ENCODE data around the gene PIGQ. TPM values are rescaled to one million over a fixed set of nuclear protein-coding genes. Genes with fewer than 3 reads are reported as not detected.
"Not testable (repeated sequence)": the region's sequence is repeated elsewhere in the genome, so short reads cannot be mapped to it uniquely, and the experiment has no call there.

The PIGQ gene
- total RNA-seq, 1 donor: 36.9 TPM

- DNase-seq (ENCODE audit: low read depth in 2 of 3, low spot score in 2 of 3): not testable (repeated sequence)
Observed at GRCh38 chr16:597655-598054, 27.9 kb downstream of the PIGQ start.

- DNase-seq (ENCODE audit: low read depth in 2 of 3, low spot score in 2 of 3): no peak
Observed at GRCh38 chr16:598823-599739, 29.3 kb downstream of the PIGQ start.

GRCh38 chr16:600781-601180 lies 31.0 kb downstream of the PIGQ start:
- DNase-seq (ENCODE audit: low read depth in 2 of 3, low spot score in 2 of 3): peak in 2 of 3 donors; percentile 48 to 66

GRCh38 chr16:603933-604332 lies 34.2 kb downstream of the PIGQ start:
- DNase-seq (ENCODE audit: low read depth in 2 of 3, low spot score in 2 of 3): no peak

GRCh38 chr16:606656-607307 lies 37.0 kb downstream of the PIGQ start:
- DNase-seq (ENCODE audit: low read depth in 2 of 3, low spot score in 2 of 3): no peak

GRCh38 chr16:608019-608418 lies 38.3 kb downstream of the PIGQ start:
- DNase-seq (ENCODE audit: low read depth in 2 of 3, low spot score in 2 of 3): no peak

- DNase-seq (ENCODE audit: low read depth in 2 of 3, low spot score in 2 of 3): no peak
Observed at GRCh38 chr16:609316-609715, 39.5 kb downstream of the PIGQ start.

GRCh38 chr16:609984-610383 lies 40.2 kb downstream of the PIGQ start:
- no peak for DNase-seq (ENCODE audit: low read depth in 2 of 3, low spot score in 2 of 3)

GRCh38 chr16:610513-611381 lies 41.0 kb downstream of the PIGQ start:
- DNase-seq (ENCODE audit: low read depth in 2 of 3, low spot score in 2 of 3): peak; percentile 33 to 59 (median 37)

- DNase-seq (ENCODE audit: low read depth in 2 of 3, low spot score in 2 of 3): no peak
Observed at GRCh38 chr16:615122-615521, 45.4 kb downstream of the PIGQ start.

GRCh38 chr16:616733-617586 lies 47.2 kb downstream of the PIGQ start:
- DNase-seq (ENCODE audit: low read depth in 2 of 3, low spot score in 2 of 3): no peak

- DNase-seq (ENCODE audit: low read depth in 2 of 3, low spot score in 2 of 3): no peak
Observed at GRCh38 chr16:617855-618254, 48.1 kb downstream of the PIGQ start.

- no peak for DNase-seq (ENCODE audit: low read depth in 2 of 3, low spot score in 2 of 3)
Observed at GRCh38 chr16:619476-620100, 49.8 kb downstream of the PIGQ start.

GRCh38 chr16:620700-621525 lies 51.1 kb downstream of the PIGQ start:
- no peak for DNase-seq (ENCODE audit: low read depth in 2 of 3, low spot score in 2 of 3)

- DNase-seq (ENCODE audit: low read depth in 2 of 3, low spot score in 2 of 3): no peak
Observed at GRCh38 chr16:621526-622105, 51.8 kb downstream of the PIGQ start.

GRCh38 chr16:622920-623280 lies 53.1 kb downstream of the PIGQ start:
- no peak for DNase-seq (ENCODE audit: low read depth in 2 of 3, low spot score in 2 of 3)

- DNase-seq (ENCODE audit: low read depth in 2 of 3, low spot score in 2 of 3): no peak
Observed at GRCh38 chr16:624526-625070, 54.8 kb downstream of the PIGQ start.

Measured in hematopoietic multipotent progenitor cell (in vitro differentiated cells).